Neural crest cell (in vitro differentiated cells): ENCODE data around the gene PEX10. TPM values are rescaled to one million over a fixed set of nuclear protein-coding genes. Genes with fewer than 3 reads are reported as not detected.

Experiments
- DNase-seq: peaks from one replicate; pipeline ENCODE4 v3.0.0; 2021; ENCODE audit warnings: low read depth, mixed read lengths, low spot score
- H3K27ac Mint-ChIP-seq: one replicate; pipeline ENCODE4 v1.8.0; 2021; ENCODE audit warnings: mild to moderate bottlenecking, mixed read lengths; ENCODE audit not compliant: unreplicated experiment
- H3K27me3 Mint-ChIP-seq: 2 replicates; pipeline ENCODE4 v1.8.0; 2021; ENCODE audit warnings: low read depth, mild to moderate bottlenecking, mixed read lengths
- H3K36me3 Mint-ChIP-seq: 2 replicates; pipeline ENCODE4 v1.8.0; 2021; ENCODE audit warnings: low read depth, mild to moderate bottlenecking, mixed read lengths
- H3K4me1 Mint-ChIP-seq: 2 replicates; pipeline ENCODE4 v1.8.0; 2021; ENCODE audit warnings: mixed read lengths
- H3K4me3 Mint-ChIP-seq: one replicate; pipeline ENCODE4 v1.8.0; 2021; ENCODE audit warnings: mild to moderate bottlenecking, mixed read lengths
- H3K9me3 Mint-ChIP-seq: 2 replicates; pipeline ENCODE4 v1.8.0; 2021; ENCODE audit warnings: mixed read lengths
- CTCF ChIP-seq: fragments of 200-600 bp; sonication (generic); conservative IDR thresholded peaks from 2 replicates; pipeline ENCODE4 v1.5.0; 2021; ENCODE audit warnings: antibody characterized with exemption, mild to moderate bottlenecking
- total RNA-seq: library from RNA; stranded (reverse); gene quantifications from 2 replicates; pipeline ENCODE4 v1.2.1, GENCODE V29; 2021

Gene PEX10
- total RNA-seq, 1 donor from 2014 or later = 31.2 TPM

GRCh38 chr1:2386636-2387611 lies 25.4 kb downstream of the PEX10 start:
- Mint-ChIP-seq H3K27ac (peak overlapping the region; percentile 57), H3K9me3 (no peaks in the 10 kb centered on the region), H3K4me1 (no peaks in the 10 kb centered on the region), H3K4me3 (peak overlapping the region; percentile 56), H3K27me3 (no peaks in the 10 kb centered on the region), H3K36me3 (no peaks in the 10 kb centered on the region)
- TF ChIP-seq CTCF = no peak
- DNase-seq = no peak

- H3K9me3 Mint-ChIP-seq = no peaks in the 10 kb centered on the region
- DNase-seq = no peak
- no peaks in the 10 kb centered on the region for H3K4me1 Mint-ChIP-seq
- peak overlapping the region; percentile 47 for H3K4me3 Mint-ChIP-seq
- H3K27me3 Mint-ChIP-seq = no peaks in the 10 kb centered on the region
- peak overlapping the region; percentile 57 for H3K27ac Mint-ChIP-seq
- TF ChIP-seq CTCF = no peak
- no peaks in the 10 kb centered on the region for H3K36me3 Mint-ChIP-seq
Observed at GRCh38 chr1:2385606-2386280, 26.6 kb downstream of the PEX10 start.

- TF ChIP-seq CTCF = no peak
- Mint-ChIP-seq H3K4me3 (no peak overlapping the region), H3K9me3 (no peaks in the 10 kb centered on the region), H3K27ac (no peak overlapping the region), H3K27me3 (no peaks in the 10 kb centered on the region), H3K4me1 (no peaks in the 10 kb centered on the region), H3K36me3 (no peaks in the 10 kb centered on the region)
- DNase-seq = no peak
Observed at GRCh38 chr1:2384941-2385481, 27.4 kb downstream of the PEX10 start.

DNA sequence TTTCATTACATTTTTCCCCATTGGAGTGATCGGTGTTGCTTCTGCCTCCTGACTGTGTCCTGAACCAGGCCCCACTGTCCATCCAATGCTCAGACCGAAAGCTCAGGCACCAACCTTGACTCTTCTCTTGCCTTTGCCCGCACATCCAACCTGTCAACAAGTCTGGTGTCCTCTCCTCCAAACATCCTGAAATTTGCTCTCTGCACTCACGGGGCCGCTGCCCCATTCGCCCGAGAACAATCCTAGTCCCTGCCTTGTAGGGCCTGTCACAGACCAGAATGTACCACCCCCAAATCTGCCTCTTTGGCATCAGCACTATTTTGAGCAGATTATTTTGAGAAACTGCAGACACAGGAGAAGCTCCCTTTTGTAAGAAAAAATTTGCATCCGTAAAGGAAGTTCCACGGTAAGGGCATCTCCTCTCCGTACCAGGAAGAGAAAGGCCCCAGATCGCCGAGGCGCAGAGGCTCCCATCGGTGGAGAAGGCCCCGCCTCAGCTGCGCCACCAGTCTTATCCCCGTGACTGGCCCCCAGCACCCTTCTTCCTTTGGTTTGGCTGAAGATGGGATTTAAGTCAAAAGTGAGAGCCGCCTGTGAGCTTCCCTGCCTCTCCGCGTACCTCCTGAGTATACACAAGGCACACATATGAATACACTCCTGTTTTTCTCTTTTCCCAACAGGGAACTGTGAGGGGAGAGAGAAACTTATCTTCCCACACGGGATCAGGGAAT lies 28.1 kb downstream of the PEX10 start:
- Mint-ChIP-seq H3K36me3 (no peaks in the 10 kb centered on the region), H3K4me3 (peak overlapping the region; percentile 58), H3K4me1 (no peaks in the 10 kb centered on the region), H3K27ac (peak overlapping the region; percentile 65), H3K27me3 (no peaks in the 10 kb centered on the region), H3K9me3 (no peaks in the 10 kb centered on the region)
- no peak for DNase-seq
- no peak for TF ChIP-seq CTCF

GRCh38 chr1:2383576-2383975 lies 28.8 kb downstream of the PEX10 start:
- H3K4me1 Mint-ChIP-seq = no peaks in the 10 kb centered on the region
- no peaks in the 10 kb centered on the region for H3K9me3 Mint-ChIP-seq
- H3K27ac Mint-ChIP-seq = no peak overlapping the region
- peak overlapping the region; percentile 44 for H3K4me3 Mint-ChIP-seq
- DNase-seq = no peak
- H3K36me3 Mint-ChIP-seq = no peaks in the 10 kb centered on the region
- no peak for TF ChIP-seq CTCF
- no peaks in the 10 kb centered on the region for H3K27me3 Mint-ChIP-seq
